CD4-positive, alpha-beta T cell treated with Interferon alpha-2 for 1 hour (primary cell): ENCODE results near the gene KRTAP4-3.
"Not testable (repeated sequence)": the region's sequence is repeated elsewhere in the genome, so short reads cannot be mapped to it uniquely, and the experiment has no call there.

ENCODE experiments used
- DNase-seq, 2 donors: peaks; one replicate each; pipeline ENCODE4 v3.0.0-alpha.2; 2020 to 2022

Gene KRTAP4-3

DNA sequence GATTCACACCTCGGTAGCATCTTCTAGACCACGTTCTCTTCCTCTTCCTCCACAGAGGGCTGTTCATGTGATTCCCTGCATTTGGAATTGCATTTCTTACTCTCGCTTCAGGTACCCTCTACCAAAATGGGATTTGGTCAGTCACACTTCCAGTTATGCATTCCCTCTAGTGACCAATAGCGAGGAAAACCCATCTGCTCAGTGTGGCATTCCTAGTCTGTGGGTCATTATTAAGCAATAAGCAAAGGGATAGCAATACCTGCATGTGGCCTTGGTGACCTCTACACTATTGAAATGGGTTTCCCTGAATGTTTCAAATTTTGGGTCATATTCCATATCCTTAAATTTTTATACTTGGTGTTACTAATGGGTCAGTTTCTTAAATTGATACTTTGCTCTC, 18.0 kb downstream of the KRTAP4-3 start:
- no peak for DNase-seq

DNA sequence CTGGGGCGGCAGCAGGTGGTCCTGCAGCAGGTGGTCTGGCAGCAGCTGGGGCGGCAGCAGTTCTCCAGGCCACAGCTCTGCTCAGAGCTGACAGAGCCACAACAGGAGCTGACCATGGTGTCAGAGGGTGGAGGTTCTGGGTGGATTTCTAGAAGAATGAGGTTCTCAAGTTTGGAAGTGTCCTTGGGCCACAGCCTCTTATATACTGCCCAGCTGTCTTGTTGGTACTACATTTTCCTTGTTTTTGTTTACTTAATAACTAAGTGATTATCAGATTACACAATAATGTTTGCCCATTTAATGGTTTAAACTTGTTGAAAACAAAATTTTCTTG, 18.4 kb downstream of the KRTAP4-3 start, which contains the start of gene KRTAP4-5:
KRTAP4-5 (minus strand) TSS at position 174 of the 334 bp plus-strand sequence; CDS start at position 116, 58 bp downstream.
- DNase-seq, result no peak

DNA sequence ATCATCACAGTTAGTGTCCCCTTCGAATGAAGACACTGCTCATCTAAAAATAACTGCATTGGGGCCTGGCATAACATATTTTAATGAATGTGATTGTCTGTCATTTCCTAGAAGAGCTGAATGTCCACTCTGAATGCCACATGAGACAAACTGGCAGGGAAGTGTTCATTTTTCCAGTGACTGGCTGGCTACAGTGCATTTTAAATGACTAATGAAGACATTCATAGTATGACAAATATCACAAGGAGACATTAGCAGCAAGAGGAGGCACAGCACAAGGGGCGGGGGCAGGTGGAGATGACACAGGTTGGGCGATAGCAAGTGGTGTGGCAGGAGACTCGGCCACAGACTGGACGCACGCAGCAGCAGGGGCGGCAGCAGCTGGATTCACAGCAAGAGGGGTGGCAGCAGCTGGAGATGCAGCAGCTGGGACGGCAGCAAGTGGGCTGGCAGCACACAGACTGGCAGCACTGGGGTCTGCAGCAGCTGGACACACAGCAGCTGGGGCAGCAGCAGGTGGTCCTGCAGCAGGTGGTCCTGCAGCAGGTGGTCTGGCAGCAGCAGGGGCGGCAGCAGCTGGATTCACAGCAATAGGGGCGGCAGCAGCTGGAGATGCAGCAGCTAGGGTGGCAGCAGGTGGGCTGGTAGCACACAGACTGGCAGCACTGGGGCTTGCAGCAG, 18.9 kb downstream of the KRTAP4-3 start:
- DNase-seq, result not testable (repeated sequence)

DNA sequence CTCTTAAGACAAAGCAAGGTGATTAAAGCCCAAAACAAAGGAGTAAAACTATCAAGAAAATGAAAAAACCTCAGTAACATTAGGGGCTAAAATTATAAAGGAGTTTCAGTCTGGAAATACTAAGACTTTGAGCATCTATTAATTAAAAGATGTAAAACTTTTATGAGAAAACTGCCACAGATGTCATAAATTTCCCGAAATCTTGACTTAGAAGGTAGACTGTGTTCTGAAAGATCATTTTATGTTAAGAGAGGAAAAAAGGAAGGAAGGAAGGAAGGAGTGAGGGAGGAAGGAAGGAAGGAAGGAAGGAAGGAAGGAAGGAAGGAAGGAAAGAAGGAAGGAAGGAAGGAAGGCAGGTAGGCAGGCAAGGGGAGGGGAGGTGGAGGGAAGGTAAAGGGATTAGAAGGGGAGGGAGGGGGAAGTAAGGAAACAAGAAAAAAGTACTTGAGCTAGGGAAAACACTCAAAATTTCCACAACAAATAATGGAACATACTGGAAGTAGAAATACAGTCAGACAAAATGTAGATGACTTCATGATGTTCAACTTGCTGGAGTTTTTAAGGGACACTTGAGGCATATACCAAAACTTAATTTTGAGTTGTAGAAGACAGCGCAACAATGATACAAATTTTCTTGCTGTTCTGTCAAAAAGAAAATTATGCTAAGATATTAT, 20.4 kb downstream of the KRTAP4-3 start:
- no peak for DNase-seq

DNA sequence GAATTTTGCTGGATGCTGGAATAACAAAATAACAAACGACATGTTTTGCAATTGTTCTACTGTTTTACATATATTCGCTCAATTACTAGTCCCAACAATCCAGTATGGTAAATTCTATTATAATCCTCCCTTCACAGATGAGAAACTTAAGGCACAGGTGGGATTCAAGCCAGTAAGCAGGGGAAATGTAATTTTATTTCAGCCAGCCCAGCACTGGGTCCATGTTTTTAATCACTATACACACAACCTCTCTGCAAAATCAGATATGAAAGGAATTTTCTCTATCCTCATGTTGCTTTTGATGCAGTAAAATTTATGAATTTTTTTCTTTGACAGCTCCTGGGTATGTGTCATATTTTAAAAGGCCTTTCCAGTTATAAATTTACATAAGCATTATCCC, 22.8 kb downstream of the KRTAP4-3 start:
- no peak for DNase-seq

DNA sequence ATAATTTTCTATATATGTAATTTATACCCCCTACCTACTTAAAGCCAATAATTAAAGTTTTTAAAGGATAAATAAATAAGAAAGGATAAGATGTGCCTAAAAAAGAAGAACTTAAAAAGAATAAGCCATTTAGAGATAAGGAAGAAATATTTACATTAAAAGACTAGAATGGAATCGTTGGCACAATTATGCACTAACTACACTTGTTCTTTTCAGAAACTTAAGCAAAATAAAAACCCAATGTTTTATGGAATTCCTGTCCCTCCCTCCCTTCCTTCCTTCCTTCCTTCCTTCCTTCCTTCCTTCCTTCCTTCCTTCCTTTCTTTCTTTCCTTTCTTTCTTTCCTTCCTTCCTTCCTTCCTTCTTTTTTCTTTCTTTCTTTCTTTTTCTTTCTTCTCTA, 23.2 kb downstream of the KRTAP4-3 start:
- no peak for DNase-seq

DNA sequence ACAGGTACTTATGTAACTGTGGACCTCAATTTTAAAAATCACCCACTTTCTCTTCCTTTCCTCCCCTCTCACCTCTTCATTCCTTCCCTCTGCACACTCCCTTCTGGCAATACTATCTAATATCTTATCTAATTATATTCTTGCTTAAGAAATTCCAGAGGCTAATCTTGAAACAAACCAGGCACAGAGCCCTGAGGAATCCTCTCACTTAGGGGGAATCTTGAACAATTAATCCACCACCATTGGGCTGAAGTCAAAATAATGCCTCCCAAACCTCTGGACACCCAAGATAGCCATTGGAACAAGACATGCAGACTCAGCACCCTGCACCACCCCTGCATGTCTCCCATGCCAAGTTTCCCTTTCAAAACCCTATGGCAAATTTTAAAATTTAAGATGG, 26.7 kb downstream of the KRTAP4-3 start:
- no peak for DNase-seq

DNA sequence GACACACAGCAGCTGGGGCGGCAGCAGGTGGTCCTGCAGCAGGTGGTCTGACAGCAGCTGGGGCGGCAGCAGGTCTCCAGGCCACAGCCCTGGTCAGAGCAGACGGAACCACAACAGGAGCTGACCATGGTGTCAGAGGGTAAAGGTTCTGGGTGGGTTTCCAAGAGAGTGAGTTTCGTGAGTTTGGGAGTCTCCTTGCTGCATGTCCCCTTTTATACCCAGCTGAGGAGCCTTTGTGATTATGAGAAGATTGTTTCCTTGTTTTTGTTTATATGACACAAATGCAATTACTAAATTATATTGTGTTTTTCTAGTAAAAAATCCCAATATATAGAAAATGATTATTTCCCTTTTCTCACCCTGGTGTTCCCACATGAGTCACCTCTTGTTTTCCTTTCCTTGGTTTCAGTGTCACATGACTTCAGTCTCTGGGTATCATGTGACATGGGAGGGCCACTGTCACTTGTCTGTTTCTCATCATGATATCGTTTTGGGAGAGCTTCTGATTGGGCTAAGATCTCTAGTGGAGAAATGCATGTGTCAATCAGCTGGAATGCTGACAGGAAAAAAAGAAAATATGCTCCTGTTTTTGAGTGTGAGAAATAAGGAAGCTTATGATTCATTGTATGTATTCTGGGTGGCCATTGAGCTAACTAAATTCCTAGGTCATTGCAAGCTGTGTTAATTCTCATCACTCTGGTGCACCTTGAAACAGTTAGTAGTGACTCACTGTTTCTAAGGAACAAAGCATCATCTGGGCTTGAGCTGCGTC, 27.5 kb downstream of the KRTAP4-3 start, which contains the start of gene KRTAP4-6:
KRTAP4-6 (minus strand) TSS at position 185 of the 772 bp plus-strand sequence; CDS start at position 128, 57 bp downstream.
- DNase-seq, result no peak

DNA sequence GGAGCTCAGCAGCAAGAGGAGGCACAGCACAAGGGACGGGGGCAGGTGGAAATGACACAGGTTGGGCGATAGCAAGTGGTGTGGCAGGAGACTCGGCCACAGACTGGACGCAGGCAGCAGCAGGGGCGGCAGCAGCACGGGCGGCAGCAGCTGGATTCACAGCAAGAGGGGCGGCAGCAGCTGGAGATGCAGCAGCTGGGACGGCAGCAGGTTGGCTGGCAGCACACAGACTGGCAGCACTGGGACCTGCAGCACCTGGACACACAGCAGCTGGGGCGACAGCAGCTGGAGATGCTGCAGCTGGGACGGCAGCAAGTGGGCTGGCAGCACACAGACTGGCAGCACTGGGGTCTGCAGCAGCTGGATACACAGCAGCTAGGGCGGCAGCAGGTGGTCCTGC, 28.2 kb downstream of the KRTAP4-3 start:
- not testable (repeated sequence) for DNase-seq

DNA sequence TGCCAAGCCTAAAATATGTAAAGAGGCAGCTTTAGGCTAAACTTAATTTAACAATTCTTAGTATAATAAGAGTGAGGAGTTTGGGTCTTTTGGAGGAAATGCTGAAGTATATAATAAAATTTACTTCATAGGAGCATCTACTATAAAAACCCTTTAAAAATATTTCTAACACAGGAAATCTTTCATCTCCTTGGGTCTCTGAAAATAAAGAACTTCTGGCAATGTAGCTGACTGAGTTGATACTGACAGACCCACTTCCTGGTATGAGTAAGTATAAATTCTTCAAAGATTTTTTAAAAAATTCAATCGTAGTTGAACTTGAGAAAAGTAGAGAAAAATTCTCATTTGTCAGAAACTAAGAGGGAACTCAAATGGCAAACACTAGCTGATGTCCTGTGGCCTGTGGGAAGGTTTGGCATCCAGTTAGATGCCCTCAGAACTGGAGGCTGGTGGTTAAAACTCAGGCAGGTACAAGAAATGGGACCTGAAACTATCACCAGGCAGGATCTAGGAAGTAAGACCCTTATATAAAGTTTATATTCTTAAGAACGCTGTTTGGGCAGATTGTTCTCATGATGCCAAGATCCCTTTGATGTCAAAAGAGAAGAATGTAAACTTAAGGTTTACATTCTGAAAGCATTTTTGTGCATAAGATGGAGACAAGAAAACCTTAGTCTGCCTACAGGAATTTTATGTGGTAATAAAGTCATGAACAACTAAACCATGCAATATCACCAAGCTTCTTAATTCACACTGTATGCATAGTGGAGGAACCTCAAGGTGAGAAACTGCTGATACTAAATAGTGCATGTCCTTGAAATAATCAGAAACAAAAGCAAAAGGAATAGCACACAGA, 33.9 kb downstream of the KRTAP4-3 start:
- DNase-seq, result no peak

DNA sequence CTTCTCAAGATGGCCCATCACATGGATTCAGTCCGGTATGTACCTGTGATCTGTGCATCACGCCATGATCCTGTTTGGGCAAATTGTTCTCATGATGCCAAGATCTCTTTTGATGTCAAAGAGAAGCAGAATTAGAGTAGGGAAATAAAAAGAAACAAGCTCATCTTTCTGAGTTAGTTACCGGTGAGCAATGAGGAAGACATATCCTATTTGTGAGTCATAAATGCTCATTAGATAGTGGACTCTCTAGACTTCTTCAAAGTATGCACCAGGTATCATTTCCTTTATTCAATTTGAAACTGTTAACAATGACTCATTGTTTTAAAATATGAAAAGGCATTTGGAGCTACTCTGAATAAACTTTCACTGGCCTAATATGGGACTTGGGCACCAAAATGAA, 36.0 kb downstream of the KRTAP4-3 start:
- DNase-seq, result no peak

DNA sequence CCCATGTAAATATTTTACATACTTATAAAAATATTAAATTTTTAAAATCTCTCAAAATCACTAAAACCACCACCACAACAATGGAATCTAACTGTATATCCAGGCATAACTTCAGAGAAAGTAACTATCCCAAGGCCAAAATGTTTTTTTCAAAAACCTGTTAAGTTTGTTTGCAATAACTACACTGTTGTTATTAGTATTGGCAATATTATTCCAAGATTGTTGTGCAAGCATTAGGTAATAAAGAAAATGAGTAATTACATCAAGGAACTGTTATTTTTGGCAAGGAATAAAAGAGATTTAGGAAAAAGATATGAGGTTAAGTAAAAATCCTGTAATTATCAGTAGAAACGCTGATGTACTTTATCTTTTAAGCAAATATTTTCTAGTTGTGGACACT, 40.6 kb downstream of the KRTAP4-3 start:
- no peak for DNase-seq

DNA sequence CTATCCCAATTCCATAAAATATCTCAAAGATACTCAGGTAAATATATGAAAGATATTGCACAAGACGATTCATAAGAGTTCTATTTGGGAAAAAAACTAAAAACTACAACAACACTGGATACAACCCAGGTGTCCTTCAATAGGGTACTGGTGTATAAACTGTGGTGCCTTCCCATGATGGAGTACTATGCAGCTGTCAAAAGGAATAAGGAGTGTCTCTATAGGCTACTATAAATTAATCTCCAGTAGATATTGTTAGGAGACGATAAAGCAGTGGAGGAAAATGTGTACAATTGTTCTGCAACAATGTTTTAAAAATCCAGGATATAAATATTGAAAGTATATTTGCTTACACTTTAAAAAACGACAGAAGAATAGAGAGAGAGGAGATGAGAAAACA, 41.6 kb downstream of the KRTAP4-3 start:
- no peak for DNase-seq

DNA sequence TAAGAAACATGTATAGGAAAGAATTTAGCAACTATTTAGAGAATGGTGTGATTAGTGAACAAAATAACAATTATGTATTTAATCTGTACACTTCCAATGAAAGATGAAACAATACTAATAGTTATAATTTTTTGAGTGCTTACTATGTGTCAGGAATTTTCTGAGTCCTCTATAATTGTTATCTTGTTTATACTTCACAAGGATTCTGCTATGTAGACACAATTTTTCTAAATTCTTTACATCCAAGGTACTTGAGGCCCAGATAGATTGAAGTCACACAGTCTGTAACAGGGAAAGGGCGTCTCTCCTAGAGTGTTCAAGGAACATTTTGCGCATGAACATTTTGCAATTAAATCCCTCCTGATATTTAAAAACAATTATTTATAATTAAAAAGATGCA, 43.0 kb downstream of the KRTAP4-3 start:
- DNase-seq, result no peak

DNA sequence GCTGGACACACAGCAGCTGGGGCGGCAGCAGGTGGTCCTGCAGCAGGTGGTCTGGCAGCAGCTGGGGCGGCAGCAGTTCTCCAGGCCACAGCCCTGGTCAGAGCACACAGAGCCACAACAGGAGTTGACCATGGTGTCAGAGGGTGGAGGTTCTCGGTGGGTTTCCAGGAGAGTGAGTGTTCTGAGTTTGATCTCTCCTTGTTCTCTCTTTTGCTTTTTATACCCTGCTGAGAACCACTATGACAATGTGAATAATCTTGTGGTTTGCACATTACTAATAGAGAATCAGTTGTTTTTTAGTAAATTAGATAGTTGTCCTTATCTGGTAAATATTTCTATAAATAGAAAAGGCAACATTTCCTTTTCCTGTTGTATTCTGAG, 44.0 kb downstream of the KRTAP4-3 start, which contains the start of gene KRTAP4-12:
KRTAP4-12 (minus strand) TSS at position 192 of the 381 bp plus-strand sequence; CDS start at position 132, 60 bp downstream.
- not testable (repeated sequence) for DNase-seq

DNA sequence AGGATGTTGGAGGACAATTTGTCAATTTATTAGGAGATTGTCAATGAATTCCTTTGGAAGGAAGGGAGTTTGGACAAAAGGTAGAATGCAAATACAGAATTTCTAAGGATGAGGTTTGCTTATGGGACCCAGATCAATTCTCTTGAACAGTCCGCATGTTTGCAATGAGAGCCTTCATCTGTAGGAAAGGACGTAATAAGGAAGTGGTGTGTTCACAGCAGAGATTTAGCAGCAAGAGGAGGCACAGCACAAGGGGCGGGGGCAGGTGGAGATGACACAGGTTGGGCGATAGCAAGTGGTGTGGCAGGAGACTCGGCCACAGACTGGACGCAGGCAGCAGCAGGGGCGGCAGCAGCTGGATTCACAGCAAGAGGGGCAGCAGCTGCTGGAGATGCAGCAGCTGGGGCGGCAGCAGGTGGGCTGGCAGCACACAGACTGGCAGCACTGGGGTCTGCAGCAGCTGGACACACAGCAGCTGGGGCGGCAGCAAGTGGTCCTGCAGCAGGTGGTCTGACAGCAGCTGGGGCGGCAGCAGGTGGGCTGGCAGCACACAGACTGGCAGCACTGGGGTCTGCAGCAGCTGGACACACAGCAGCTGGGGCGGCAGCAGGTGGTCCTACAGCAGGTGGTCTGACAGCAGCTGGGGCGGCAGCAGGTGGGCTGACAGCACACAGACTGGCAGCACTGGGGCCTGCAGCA, 44.6 kb downstream of the KRTAP4-3 start:
- DNase-seq, result not testable (repeated sequence)

DNA sequence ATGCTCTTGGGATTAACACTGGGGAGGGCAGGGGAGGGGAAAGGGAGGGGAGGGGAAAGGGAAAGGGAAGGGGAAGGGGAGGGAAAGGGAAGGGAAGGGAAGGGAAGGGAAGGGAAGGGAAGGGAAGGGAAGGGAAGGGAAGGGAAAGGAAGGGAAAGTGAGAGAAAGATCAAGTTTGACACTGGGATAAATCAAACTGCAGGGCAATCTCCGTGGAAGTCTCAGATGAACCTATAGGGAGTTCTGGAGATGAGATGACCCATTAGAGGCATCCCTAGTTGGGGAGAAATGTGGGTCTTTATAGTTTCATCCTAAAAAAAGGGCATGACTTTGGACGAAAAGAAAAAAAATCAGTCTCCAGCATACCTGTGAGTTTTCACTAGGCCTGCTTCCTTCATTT, 46.3 kb downstream of the KRTAP4-3 start:
- DNase-seq, result no peak

DNA sequence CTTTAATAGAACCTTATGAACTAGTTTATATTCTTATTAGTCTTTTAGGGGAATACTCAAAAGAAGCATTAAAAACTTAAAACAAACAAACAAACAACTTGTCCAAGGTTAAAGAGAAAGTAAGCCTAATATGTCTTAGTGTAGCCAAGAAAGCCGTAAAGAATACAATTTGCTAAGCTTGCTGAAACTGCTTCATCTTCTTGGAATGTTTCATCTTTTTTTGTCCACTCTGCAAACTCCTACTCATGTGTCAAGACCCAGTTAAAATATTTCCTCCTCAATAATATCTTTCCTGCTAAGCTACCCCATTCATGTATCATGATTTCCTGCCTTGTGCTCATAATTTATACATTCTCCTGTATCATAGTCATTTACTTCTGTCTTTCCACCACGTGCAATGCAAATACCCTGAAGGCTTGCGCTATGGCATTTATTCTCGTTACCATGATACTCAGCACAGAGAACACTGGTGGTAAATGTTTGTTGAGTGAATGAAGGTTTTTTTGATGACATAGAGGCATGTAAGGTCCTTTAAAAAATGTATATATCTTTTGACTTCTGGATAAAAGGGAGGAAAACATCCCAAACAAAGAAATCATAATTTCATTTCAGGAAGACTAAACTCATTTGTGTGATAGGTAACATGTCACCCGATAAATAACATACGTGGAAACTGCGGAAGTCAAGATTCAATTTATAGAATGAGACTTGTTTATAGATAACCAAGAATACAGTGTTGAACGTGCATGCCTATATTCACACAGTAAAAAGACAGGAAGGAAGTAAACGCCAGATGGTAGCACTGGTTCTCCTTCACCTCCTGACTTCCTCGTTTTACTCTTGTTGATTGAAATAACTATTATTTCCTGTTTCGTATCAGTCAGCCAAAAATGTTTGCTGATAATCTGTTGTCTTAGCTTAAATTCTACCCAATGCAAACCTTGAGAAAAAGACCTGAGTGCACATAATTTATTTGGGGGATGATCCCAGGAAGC, 48.0 kb downstream of the KRTAP4-3 start:
- peak; percentile 24 to 35 for DNase-seq

DNA sequence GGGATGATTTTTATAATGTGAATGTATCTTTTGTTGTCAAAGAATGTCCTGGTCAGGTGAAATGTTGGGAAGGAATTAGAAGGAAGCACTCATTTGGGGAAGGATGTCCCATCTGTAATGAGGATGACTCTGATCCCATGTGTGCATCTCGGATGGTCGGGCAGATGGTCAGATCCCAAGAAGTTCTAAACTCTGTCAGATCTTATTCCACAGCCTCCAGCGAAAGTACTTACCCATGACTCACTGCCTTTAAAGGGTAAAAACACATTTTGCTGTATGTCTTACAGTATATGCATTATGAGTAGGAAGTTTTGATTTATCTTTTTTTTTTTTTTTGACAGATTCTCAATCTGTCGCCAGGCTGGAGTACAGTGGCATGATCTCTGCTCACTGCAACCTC, 49.3 kb downstream of the KRTAP4-3 start:
- no peak for DNase-seq

DNA sequence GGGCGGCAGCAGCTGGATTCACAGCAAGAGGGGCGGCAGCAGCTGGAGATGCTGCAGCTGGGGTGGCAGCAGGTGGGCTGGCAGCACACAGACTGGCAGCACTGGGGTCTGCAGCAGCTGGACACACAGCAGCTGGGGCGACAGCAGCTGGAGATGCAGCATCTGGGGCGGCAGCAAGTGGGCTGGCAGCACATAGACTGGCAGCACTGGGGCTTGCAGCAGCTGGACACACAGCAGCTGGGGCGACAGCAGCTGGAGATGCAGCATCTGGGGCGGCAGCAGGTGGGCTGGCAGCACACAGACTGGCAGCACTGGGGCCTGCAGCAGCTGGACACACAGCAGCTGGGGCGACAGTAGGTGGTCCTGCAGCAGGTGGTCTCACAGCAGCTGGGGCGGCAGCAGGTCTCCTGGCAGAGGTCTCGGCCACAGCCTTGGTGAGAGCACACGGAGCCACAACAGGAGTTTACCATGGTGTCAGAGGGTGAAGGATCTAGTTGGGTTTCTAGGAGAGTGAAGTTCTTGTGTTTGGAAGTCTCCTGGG, 50.1 kb downstream of the KRTAP4-3 start, which contains the start of gene KRTAP4-11:
KRTAP4-11 (minus strand) TSS at position 528 of the 541 bp plus-strand sequence; CDS start at position 470, 58 bp downstream.
- DNase-seq, result not testable (repeated sequence)
